ENCODE results near the gene COX7C.

DNA sequence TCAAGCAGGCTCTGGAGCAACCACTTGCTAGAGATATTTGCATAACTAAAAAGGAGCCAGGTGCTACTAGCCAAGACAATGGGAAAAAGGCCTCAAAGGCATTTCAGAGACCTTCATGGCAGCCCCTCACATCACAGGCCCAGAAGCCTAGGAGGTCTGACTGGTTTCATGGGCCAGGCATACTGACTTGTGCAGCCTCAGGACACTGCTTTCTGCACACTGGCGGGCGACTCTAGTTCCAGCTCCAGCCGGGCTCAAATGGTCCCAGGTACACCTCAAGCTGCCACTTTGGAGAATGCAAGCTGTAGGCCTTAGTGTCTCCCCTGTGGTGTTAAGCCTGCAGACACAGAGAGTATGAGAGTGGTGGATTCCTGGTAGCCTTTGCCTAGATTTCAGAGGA lies 27.1 kb downstream of the COX7C start:
- TF ChIP-seq POLR2A (IDR thresholded peaks at IDR 0.05; ENCODE audit: low read length) = no peak
- no peak for TF ChIP-seq GATA1 (IDR thresholded peaks at IDR 0.05; ENCODE audit: low read depth, low read length)

Data from erythroblast (primary cell).